ENCODE data around the gene SMCO2.

- TF ChIP-seq POLR2A (IDR thresholded peaks at IDR 0.05) (no peak), CTCF (IDR thresholded peaks at IDR 0.05) (peak; percentile 13 to 69 (median 36))
Measured at GRCh38 chr12:27434673-27435565, 11.6 kb upstream of the SMCO2 start.

All from esophagus squamous epithelium (tissue), 4 donors.